IMR-90 (cell line): ENCODE measurements around the gene ZMYND11.

Experiments used
- BHLHE40 ChIP-seq: fragments of 150-350 bp; IDR thresholded peaks from 2 replicates; pipeline ENCODE4 v1.6.1; 2016; ENCODE audit warnings: mild to moderate bottlenecking, low read depth, low read length
- CEBPB ChIP-seq: IDR thresholded peaks from 2 replicates; pipeline ENCODE4 v1.6.1; 2012; ENCODE audit warnings: low read depth, low read length, improper control_type of control experiment
- CHD1 ChIP-seq: IDR thresholded peaks from 2 replicates; pipeline ENCODE4 v1.6.1; 2012; ENCODE audit warnings: low read depth, low read length, improper control_type of control experiment
- CTCF ChIP-seq: conservative IDR thresholded peaks from 2 replicates; pipeline ENCODE4 v1.5.1; 2012; ENCODE audit warnings: mild to moderate bottlenecking, low read depth, low read length, improper control_type of control experiment
- ELK1 ChIP-seq: fragments of 150-350 bp; IDR thresholded peaks from 2 replicates; pipeline ENCODE4 v1.6.1; 2016; ENCODE audit warnings: low read depth, mild to moderate bottlenecking, low read length, moderate library complexity, borderline replicate concordance
- FOS ChIP-seq: fragments of 150-350 bp; IDR thresholded peaks from 2 replicates; pipeline ENCODE4 v1.6.1; 2016; ENCODE audit warnings: low read depth, low read length
- MAZ ChIP-seq: IDR thresholded peaks from 2 replicates; pipeline ENCODE4 v1.6.1; 2012; ENCODE audit warnings: low read depth, mild to moderate bottlenecking, low read length, improper control_type of control experiment, moderate library complexity, borderline replicate concordance
- POLR2A ChIP-seq: IDR thresholded peaks from 2 replicates; pipeline ENCODE4 v1.6.1; 2012; ENCODE audit warnings: mild to moderate bottlenecking, low read depth, low read length
- RAD21 ChIP-seq: IDR thresholded peaks from 2 replicates; pipeline ENCODE4 v1.6.1; 2012; ENCODE audit warnings: low read length, improper control_type of control experiment
- RCOR1 ChIP-seq: IDR thresholded peaks from 2 replicates; pipeline ENCODE4 v1.6.1; 2012; ENCODE audit warnings: mild to moderate bottlenecking, low read length, improper control_type of control experiment; ENCODE audit not compliant: insufficient replicate concordance
- SMC3 ChIP-seq: fragments of 150-350 bp; IDR thresholded peaks from 2 replicates; pipeline ENCODE4 v1.6.1; 2016; ENCODE audit warnings: low read depth, mild to moderate bottlenecking, antibody characterized with exemption, low read length, moderate library complexity
- USF2 ChIP-seq: fragments of 150-350 bp; IDR thresholded peaks from 2 replicates; pipeline ENCODE4 v1.6.1; 2017; ENCODE audit warnings: mild to moderate bottlenecking, antibody characterized with exemption, low read length, low read depth

GRCh38 chr10:241451-241850 lies 106.2 kb downstream of the ZMYND11 start:
- no peak for TF ChIP-seq CTCF
- no peak for TF ChIP-seq CHD1
- no peak for TF ChIP-seq FOS
- no peak for TF ChIP-seq RAD21
- TF ChIP-seq ELK1 = no peak
- no peak for TF ChIP-seq POLR2A
- no peak for TF ChIP-seq CEBPB
- TF ChIP-seq SMC3 = no peak
- no peak for TF ChIP-seq MAZ
- no peak for TF ChIP-seq RCOR1
- TF ChIP-seq USF2 = no peak
- TF ChIP-seq BHLHE40 = no peak
